Smooth muscle cell of the brain vasculature (primary cell): ENCODE results near the gene MMADHC.

Source experiments
- DNase-seq: peaks from one replicate; pipeline ENCODE4 v3.0.0-alpha.2; 2012; ENCODE audit warnings: low read depth, low spot score

The MMADHC gene

GRCh38 chr2:149587220-149587949 is at the start of gene MMADHC:
Gene MMADHC (minus strand): TSS chr2:149587775. CDS start chr2:149587097, 678 bp downstream.
- peak; percentile 90 for DNase-seq

DNA sequence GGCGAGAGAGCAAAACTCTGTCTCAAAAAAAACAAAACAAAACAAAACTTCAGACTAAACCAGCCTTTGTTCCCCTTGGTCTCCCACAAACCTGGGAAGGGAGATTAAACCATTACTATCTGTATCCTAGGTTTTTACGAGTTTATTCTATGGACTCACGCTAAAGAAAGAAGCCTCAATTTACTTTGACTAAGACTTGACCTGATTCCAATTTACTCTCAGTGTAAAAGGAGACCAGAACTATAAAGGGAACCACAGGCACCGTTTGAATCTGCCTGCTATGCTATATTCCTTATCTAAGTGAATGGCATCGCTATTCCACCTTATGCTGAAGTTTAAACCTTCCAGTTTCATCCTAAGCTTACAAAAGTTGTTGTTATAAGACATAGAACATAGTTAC is 46.5 kb upstream of the MMADHC start:
- no peak for DNase-seq

DNA sequence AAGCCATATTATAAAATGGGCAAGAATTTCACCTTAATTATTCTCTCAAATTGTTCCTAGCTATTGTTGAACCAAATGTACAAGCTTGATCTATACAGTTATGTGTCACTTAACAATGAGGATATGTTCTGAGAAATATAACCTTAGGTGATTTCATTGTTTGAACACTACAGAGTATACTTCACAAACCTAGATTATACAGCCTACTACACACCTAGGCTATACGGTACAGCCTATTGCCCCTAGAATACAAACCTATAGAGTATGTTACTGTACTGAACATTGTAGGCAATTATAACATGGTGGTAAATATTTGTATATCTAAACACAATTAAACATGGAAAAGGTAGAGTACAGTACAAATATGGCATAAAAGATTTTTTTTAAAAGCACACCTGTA is 42.9 kb upstream of the MMADHC start:
- DNase-seq: no peak

DNA sequence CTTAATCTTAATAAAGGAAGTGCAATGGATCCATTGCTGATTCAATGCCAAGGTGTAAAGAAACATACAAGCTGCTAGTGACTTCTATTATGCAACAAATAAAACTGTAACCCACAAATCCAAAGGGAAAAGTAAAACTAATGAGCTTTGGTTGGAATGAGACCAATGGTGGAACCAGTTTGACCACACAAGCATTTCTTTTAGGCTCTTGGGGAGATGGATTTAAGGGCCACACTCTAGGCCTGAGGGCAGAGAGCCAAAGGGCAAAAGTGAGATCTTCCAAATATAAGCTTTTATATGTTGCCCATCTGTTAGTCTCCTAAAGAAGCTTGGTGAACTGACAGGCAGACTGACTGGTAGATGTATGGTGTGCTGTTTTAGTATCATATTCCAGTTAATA is 41.5 kb upstream of the MMADHC start:
- no peak for DNase-seq

DNA sequence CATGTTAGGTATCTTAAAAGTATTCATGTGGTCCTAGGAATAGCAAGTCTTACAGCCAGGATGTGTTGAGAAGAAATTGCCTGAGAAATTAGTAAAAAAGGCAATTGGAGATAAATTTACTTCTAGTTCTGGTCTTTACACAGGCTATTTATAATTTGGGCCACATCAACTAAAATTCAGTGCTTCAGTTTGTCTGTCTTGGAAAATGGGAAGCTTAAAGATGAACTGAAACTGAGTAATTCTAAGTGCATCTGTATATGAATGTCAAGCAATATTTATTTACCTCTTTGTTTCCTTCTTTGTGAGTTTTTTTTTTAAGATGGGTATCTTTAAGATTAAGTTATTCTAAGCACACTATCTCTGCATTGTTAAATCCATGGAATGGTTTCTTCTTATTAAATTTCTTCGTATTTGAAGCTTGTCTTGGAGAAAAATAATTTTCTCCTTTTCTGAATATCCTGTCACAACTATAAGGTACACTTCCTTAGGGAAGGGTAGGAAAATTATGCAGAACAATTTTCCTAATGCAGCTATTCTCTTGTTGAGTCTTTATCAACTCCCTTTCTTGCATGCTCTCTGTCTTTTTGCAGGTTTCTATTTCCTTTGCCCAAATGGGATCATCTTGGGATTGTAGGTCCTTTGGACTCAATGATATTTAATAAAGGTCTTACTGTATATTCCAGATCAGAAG is 39.7 kb upstream of the MMADHC start:
- no peak for DNase-seq

- no peak for DNase-seq
Observed at GRCh38 chr2:149625671-149626070, 38.1 kb upstream of the MMADHC start.

- no peak for DNase-seq
Observed at GRCh38 chr2:149625271-149625670, 37.7 kb upstream of the MMADHC start.

- no peak for DNase-seq
Observed at GRCh38 chr2:149622343-149622742, 34.8 kb upstream of the MMADHC start.

- DNase-seq: no peak
Observed at GRCh38 chr2:149617476-149617875, 29.9 kb upstream of the MMADHC start.

DNA sequence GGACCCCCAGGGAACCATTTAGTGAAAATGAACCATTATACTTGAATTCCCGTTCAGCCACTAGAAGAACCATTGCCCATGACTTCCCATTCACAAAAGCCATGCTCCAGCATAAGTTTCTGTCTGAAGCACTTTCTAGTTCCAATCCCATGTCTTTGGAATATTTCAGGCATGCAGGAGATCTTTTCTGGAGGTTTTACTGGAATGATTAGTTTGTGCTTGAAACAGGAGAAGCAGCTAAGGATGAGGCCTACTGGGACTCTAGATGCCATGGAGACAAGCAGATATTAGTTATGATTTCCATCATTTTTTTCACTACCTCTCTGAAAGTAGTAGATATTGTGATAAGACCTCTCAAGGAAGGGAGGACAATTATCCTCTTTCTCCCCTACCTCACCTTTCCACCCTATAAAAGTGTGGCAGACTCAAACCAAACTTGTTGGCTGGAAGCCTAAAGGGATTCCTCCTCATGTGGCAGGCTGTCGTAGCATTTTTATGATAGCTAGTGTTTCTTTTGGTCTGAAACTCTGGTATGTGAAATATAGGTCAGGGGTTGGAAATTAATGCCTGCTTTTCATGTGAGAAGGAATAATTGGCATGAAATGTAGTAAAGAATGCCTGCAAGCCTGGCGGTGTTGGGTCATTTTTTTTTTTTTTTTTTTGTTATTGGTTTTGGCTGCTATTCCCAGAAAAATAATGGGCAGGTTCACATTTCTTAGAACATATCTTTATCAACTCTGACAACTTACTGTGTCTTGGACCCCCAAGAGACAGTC is 29.3 kb upstream of the MMADHC start:
- DNase-seq: no peak

DNA sequence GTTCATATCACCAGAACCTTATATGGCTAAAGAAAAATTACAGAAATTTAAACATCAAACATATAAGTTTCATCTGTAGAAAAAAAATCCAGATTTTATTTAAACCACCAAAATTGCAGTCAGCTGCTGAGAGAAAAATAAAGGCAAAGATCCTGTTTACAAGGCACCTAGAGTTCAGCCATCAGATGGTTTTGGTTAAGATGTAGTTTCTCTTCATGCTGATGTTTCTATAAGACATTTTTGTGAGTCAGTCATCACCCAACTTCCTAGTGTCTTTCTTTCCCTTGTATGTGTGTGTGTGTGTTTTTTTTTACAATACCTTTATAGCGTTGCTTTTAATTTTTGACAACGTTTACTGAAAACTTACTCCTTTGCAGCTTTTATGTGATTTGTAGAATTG is 26.1 kb upstream of the MMADHC start:
- DNase-seq: peak; percentile 69

DNA sequence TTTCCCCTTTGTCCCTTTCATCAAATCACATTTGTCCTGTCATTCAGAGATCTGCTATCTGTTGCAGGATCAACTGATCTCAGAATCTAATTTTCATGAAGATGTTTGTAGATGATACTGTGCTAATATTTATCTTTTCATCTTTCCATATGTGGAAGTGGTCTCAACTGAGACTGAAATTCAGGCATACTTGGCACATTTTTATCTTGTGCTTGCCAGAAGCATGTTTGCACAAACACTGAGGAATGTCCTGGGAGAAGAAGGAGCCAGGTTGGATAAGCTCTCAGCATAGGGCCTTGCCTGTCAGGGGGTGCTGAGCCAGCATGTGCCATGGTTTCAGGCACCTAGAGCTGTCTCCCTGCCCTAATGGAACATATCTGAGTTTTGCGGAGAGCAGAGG is 24.5 kb upstream of the MMADHC start:
- DNase-seq: no peak

GRCh38 chr2:149611100-149611820 is 23.7 kb upstream of the MMADHC start:
- DNase-seq: no peak

GRCh38 chr2:149606251-149606811 is 18.8 kb upstream of the MMADHC start:
- DNase-seq: no peak

GRCh38 chr2:149603248-149603647 is 15.7 kb upstream of the MMADHC start:
- no peak for DNase-seq

- DNase-seq: no peak
Observed at GRCh38 chr2:149601141-149601796, 13.7 kb upstream of the MMADHC start.

DNA sequence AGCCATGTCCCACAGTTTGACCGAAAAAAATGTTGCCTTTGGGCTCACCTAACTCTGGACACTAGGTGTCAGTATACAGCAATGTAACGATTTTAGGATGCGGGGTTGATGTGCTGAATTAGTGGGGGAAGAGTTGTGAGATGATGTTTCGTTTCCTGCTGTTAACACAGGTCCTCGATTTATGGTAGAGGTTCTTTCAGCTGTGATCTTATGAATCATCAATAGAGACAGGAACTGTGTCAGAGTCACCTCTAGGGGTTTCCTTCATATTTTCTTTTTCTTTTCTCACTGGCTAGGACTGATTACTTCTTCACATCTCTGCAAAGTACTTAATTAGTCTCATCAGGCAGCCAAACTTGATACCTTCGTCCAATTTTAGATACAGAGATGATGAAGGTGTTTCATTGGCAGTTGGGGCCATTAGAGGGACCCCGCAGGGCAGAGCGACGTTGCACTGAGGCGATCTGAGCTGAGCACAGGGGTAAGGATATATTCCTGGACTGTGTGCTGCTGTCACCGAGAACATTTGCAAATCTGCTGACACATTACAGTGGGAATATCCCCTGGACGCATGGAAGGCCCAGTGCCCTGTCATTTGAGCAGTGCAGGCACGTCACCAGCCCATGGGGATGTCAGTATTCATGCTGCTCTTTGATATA is 10.2 kb upstream of the MMADHC start:
- DNase-seq: no peak

DNA sequence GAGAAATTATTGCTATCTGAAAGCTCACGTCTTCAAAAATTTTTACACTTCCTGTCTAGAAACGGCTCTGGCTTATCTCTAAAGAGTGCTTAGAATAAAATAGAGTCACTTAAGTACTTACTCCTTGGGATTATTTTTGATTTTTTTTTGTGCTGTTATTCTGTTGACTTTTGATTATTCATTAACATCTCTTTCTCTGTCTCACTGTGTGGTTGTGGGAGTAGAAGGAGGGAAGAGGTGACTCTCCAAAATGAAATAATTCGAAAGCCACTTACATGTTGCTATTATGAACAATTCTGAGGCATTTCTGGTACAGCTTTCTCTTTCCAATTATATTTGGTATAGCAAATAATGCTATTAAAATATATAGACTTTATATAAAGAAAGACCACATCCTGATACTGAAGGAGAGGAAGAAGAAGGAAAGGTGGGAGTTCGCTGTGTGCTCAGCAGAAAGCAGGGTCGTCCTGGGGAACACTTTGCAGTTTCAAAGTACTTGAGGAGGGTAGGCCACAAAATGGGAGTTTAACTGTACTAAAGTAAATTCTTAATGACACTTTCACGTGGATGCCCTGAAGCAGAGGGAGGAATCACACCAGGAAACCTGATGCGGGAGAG is 9.6 kb upstream of the MMADHC start:
- no peak for DNase-seq

DNA sequence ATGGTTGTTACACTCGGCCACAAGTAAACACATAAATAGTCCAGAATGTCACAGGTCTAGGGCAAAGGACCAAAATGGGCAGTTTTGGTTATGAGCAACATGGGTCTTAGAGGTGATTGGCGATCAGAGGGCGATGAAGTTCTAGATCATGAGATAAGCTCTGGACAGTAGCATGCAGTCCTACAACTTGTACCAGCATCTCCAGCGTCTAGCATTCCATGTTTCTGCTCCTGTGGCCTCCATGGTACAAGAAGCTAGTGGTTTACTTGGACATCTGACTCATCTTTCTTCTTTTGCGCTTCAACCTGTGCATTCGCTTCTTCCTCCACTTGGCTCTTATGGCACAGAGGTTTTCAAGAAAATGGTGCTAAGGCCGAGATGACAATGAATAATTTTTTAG is 8.9 kb upstream of the MMADHC start:
- no peak for DNase-seq
